ENCODE results near the gene GJB1. TPM values are rescaled to one million over a fixed set of nuclear protein-coding genes. Genes with fewer than 3 reads are reported as not detected.

The GJB1 gene
- total RNA-seq, 1 experiment from 2014 or later: not detected

- Histone ChIP-seq H3K9me3 (ENCODE audit: low read length) (no peaks in the 10 kb centered on the region), H3K4me1 (ENCODE audit: low read length) (no peaks in the 10 kb centered on the region), H3K9me2 (replicated peaks; ENCODE audit: insufficient read depth, low read length) (no peaks in the 10 kb centered on the region), H3K9ac (ENCODE audit: low read length) (no peak overlapping the region), H3K4me3 (ENCODE audit: low read length) (no peak overlapping the region), H4K20me1 (ENCODE audit: insufficient read depth, low read depth, low read length) (no peaks in the 10 kb centered on the region), H2AFZ (ENCODE audit: low read length) (no peak overlapping the region), H3K27me3 (ENCODE audit: low read length) (no peaks in the 10 kb centered on the region), H3K27ac (ENCODE audit: low read length) (no peak overlapping the region), H3K79me2 (ENCODE audit: low read length) (no peaks in the 10 kb centered on the region), H3K4me2 (ENCODE audit: low read depth, low read length, poor library complexity, severe bottlenecking) (no peak overlapping the region), H3K36me3 (ENCODE audit: insufficient read depth, low read length) (no peaks in the 10 kb centered on the region)
- DNase-seq: no peak
These were observed 5.7 kb upstream of the GJB1 start for GRCh38 chrX:71217298-71217697.

- H3K36me3 ChIP-seq (ENCODE audit: insufficient read depth, low read length): no peaks in the 10 kb centered on the region
- no peaks in the 10 kb centered on the region for H3K9me3 ChIP-seq (ENCODE audit: low read length)
- no peak overlapping the region for H3K27ac ChIP-seq (ENCODE audit: low read length)
- no peak overlapping the region for H2AFZ ChIP-seq (ENCODE audit: low read length)
- H3K9me2 ChIP-seq (replicated peaks; ENCODE audit: insufficient read depth, low read length): no peaks in the 10 kb centered on the region
- H3K4me3 ChIP-seq (ENCODE audit: low read length): no peak overlapping the region
- no peak for DNase-seq
- no peak overlapping the region for H3K9ac ChIP-seq (ENCODE audit: low read length)
- H3K79me2 ChIP-seq (ENCODE audit: low read length): no peaks in the 10 kb centered on the region
- no peaks in the 10 kb centered on the region for H4K20me1 ChIP-seq (ENCODE audit: insufficient read depth, low read depth, low read length)
- H3K4me2 ChIP-seq (ENCODE audit: low read depth, low read length, poor library complexity, severe bottlenecking): no peak overlapping the region
- no peaks in the 10 kb centered on the region for H3K27me3 ChIP-seq (ENCODE audit: low read length)
- no peaks in the 10 kb centered on the region for H3K4me1 ChIP-seq (ENCODE audit: low read length)
These were observed 1.9 kb upstream of the GJB1 start for GRCh38 chrX:71221145-71221544.

- Histone ChIP-seq H3K9me3 (ENCODE audit: low read length) (no peaks in the 10 kb centered on the region), H3K27me3 (ENCODE audit: low read length) (no peaks in the 10 kb centered on the region), H3K9me2 (replicated peaks; ENCODE audit: insufficient read depth, low read length) (no peaks in the 10 kb centered on the region), H3K4me1 (ENCODE audit: low read length) (no peaks in the 10 kb centered on the region), H4K20me1 (ENCODE audit: insufficient read depth, low read depth, low read length) (no peaks in the 10 kb centered on the region), H3K79me2 (ENCODE audit: low read length) (no peaks in the 10 kb centered on the region), H3K27ac (ENCODE audit: low read length) (no peak overlapping the region), H2AFZ (ENCODE audit: low read length) (no peak overlapping the region), H3K9ac (ENCODE audit: low read length) (no peak overlapping the region), H3K4me2 (ENCODE audit: low read depth, low read length, poor library complexity, severe bottlenecking) (no peak overlapping the region), H3K4me3 (ENCODE audit: low read length) (no peak overlapping the region), H3K36me3 (ENCODE audit: insufficient read depth, low read length) (no peaks in the 10 kb centered on the region)
- no peak for DNase-seq
These were observed 1.2 kb downstream of the GJB1 start for GRCh38 chrX:71224098-71224708.

GRCh38 chrX:71225009-71225408 lies 2.0 kb downstream of the GJB1 start:
- Histone ChIP-seq H3K9ac (ENCODE audit: low read length) (no peak overlapping the region), H3K27me3 (ENCODE audit: low read length) (no peaks in the 10 kb centered on the region), H3K4me2 (ENCODE audit: low read depth, low read length, poor library complexity, severe bottlenecking) (no peak overlapping the region)

GRCh38 chrX:71225676-71226075 lies 2.7 kb downstream of the GJB1 start:
- Histone ChIP-seq H3K9me2 (replicated peaks; ENCODE audit: insufficient read depth, low read length) (no peaks in the 10 kb centered on the region), H2AFZ (ENCODE audit: low read length) (no peak overlapping the region), H4K20me1 (ENCODE audit: insufficient read depth, low read depth, low read length) (no peaks in the 10 kb centered on the region), H3K36me3 (ENCODE audit: insufficient read depth, low read length) (no peaks in the 10 kb centered on the region), H3K4me1 (ENCODE audit: low read length) (no peaks in the 10 kb centered on the region), H3K9me3 (ENCODE audit: low read length) (no peaks in the 10 kb centered on the region), H3K4me3 (ENCODE audit: low read length) (no peak overlapping the region), H3K9ac (ENCODE audit: low read length) (no peak overlapping the region), H3K27ac (ENCODE audit: low read length) (no peak overlapping the region), H3K27me3 (ENCODE audit: low read length) (no peaks in the 10 kb centered on the region), H3K79me2 (ENCODE audit: low read length) (no peaks in the 10 kb centered on the region), H3K4me2 (ENCODE audit: low read depth, low read length, poor library complexity, severe bottlenecking) (no peak overlapping the region)
- no peak for DNase-seq

More at GRCh38 chrX:71225009-71225408, 2.0 kb downstream of the GJB1 start:
- H3K9me3 ChIP-seq (ENCODE audit: low read length): no peaks in the 10 kb centered on the region
- no peak for DNase-seq
- no peak overlapping the region for H3K27ac ChIP-seq (ENCODE audit: low read length)
- no peak overlapping the region for H2AFZ ChIP-seq (ENCODE audit: low read length)
- H4K20me1 ChIP-seq (ENCODE audit: insufficient read depth, low read depth, low read length): no peaks in the 10 kb centered on the region
- no peaks in the 10 kb centered on the region for H3K79me2 ChIP-seq (ENCODE audit: low read length)
- no peak overlapping the region for H3K4me3 ChIP-seq (ENCODE audit: low read length)
- H3K36me3 ChIP-seq (ENCODE audit: insufficient read depth, low read length): no peaks in the 10 kb centered on the region
- no peaks in the 10 kb centered on the region for H3K4me1 ChIP-seq (ENCODE audit: low read length)
- no peaks in the 10 kb centered on the region for H3K9me2 ChIP-seq (replicated peaks; ENCODE audit: insufficient read depth, low read length)

- H3K79me2 ChIP-seq (ENCODE audit: low read length): no peaks in the 10 kb centered on the region
- DNase-seq: no peak
These were observed 4.5 kb downstream of the GJB1 start for GRCh38 chrX:71227370-71228062.

GRCh38 chrX:71228063-71228642 lies 5.1 kb downstream of the GJB1 start:
- no peak overlapping the region for H2AFZ ChIP-seq (ENCODE audit: low read length)
- H3K27me3 ChIP-seq (ENCODE audit: low read length): no peaks in the 10 kb centered on the region
- no peaks in the 10 kb centered on the region for H3K36me3 ChIP-seq (ENCODE audit: insufficient read depth, low read length)
- no peaks in the 10 kb centered on the region for H3K79me2 ChIP-seq (ENCODE audit: low read length)
- H4K20me1 ChIP-seq (ENCODE audit: insufficient read depth, low read depth, low read length): no peaks in the 10 kb centered on the region
- H3K9me2 ChIP-seq (replicated peaks; ENCODE audit: insufficient read depth, low read length): no peaks in the 10 kb centered on the region
- H3K9me3 ChIP-seq (ENCODE audit: low read length): no peaks in the 10 kb centered on the region
- DNase-seq: no peak
- H3K9ac ChIP-seq (ENCODE audit: low read length): no peak overlapping the region
- no peaks in the 10 kb centered on the region for H3K4me1 ChIP-seq (ENCODE audit: low read length)
- H3K4me3 ChIP-seq (ENCODE audit: low read length): no peak overlapping the region
- no peak overlapping the region for H3K27ac ChIP-seq (ENCODE audit: low read length)
- H3K4me2 ChIP-seq (ENCODE audit: low read depth, low read length, poor library complexity, severe bottlenecking): no peak overlapping the region

More at GRCh38 chrX:71227370-71228062, 4.5 kb downstream of the GJB1 start:
- Histone ChIP-seq H3K4me2 (ENCODE audit: low read depth, low read length, poor library complexity, severe bottlenecking) (no peak overlapping the region), H3K27me3 (ENCODE audit: low read length) (no peaks in the 10 kb centered on the region), H3K27ac (ENCODE audit: low read length) (no peak overlapping the region), H3K36me3 (ENCODE audit: insufficient read depth, low read length) (no peaks in the 10 kb centered on the region), H3K9ac (ENCODE audit: low read length) (no peak overlapping the region), H3K4me1 (ENCODE audit: low read length) (no peaks in the 10 kb centered on the region), H2AFZ (ENCODE audit: low read length) (no peak overlapping the region), H4K20me1 (ENCODE audit: insufficient read depth, low read depth, low read length) (no peaks in the 10 kb centered on the region), H3K9me3 (ENCODE audit: low read length) (no peaks in the 10 kb centered on the region), H3K9me2 (replicated peaks; ENCODE audit: insufficient read depth, low read length) (no peaks in the 10 kb centered on the region), H3K4me3 (ENCODE audit: low read length) (no peak overlapping the region)

- H3K27ac ChIP-seq (ENCODE audit: low read length): no peak overlapping the region
- H3K36me3 ChIP-seq (ENCODE audit: insufficient read depth, low read length): no peaks in the 10 kb centered on the region
- H3K4me3 ChIP-seq (ENCODE audit: low read length): no peak overlapping the region
- H3K4me1 ChIP-seq (ENCODE audit: low read length): no peaks in the 10 kb centered on the region
- no peaks in the 10 kb centered on the region for H3K9me2 ChIP-seq (replicated peaks; ENCODE audit: insufficient read depth, low read length)
- H3K9ac ChIP-seq (ENCODE audit: low read length): no peak overlapping the region
- no peaks in the 10 kb centered on the region for H3K27me3 ChIP-seq (ENCODE audit: low read length)
- H3K4me2 ChIP-seq (ENCODE audit: low read depth, low read length, poor library complexity, severe bottlenecking): no peak overlapping the region
- DNase-seq: no peak
- no peaks in the 10 kb centered on the region for H4K20me1 ChIP-seq (ENCODE audit: insufficient read depth, low read depth, low read length)
- H3K79me2 ChIP-seq (ENCODE audit: low read length): no peaks in the 10 kb centered on the region
- no peaks in the 10 kb centered on the region for H3K9me3 ChIP-seq (ENCODE audit: low read length)
- H2AFZ ChIP-seq (ENCODE audit: low read length): no peak overlapping the region
These were observed 12.5 kb downstream of the GJB1 start for GRCh38 chrX:71235482-71235881.

Measured in Karpas-422 (cell line).